IMR-90 (cell line): ENCODE results near the gene REN. TPM values are rescaled to one million over a fixed set of nuclear protein-coding genes. Genes with fewer than 3 reads are reported as not detected.
A peak's percentile ranks its signal among the peaks of the same experiment; 100 is the strongest.

Source experiments
- ATAC-seq: fragments of 200-7000 bp; cut with Tn5 transposase; 2 replicates; pipeline ENCODE4 v1.9.1; 2020; ENCODE audit warnings: low read depth, mild to moderate bottlenecking, moderate library complexity
- BruUV-seq: library from RNA; stranded (reverse); fragments of 400-500 nt; replicated peaks from 2 replicates; lab custom pipeline; 2021; lab: Mats Ljungman, UMichigan
- CTCF ChIA-PET: fragments of 300-600 bp; formaldehyde crosslinking; extraction: SDS; loops from one replicate; lab custom pipeline; 2021; ENCODE audit warnings: antibody characterized with exemption; lab: Yijun Ruan, JAX
- POLR2A ChIA-PET: fragments of 300-600 bp; sonication (Branson Sonifier 250); formaldehyde crosslinking; loops from one replicate; lab custom pipeline; 2022; ENCODE audit warnings: antibody characterized with exemption; ENCODE audit not compliant: unreplicated experiment; lab: Charles Lee
- DNase-seq: peaks from one replicate; pipeline ENCODE4 v3.0.0; 2013
- H2AFZ ChIP-seq: replicated peaks from 2 replicates; pipeline ENCODE3; 2013; ENCODE audit warnings: low read length, mild to moderate bottlenecking; ENCODE audit not compliant: poor library complexity
- H2AK5ac ChIP-seq: 2 replicates; pipeline ENCODE4 v1.6.1; 2013; ENCODE audit warnings: low read depth, low read length, inconsistent platforms
- H2AK9ac ChIP-seq: replicated peaks from 2 replicates; pipeline ENCODE3; 2013; ENCODE audit warnings: mild to moderate bottlenecking, low read depth, low read length, moderate library complexity; ENCODE audit not compliant: poor library complexity
- H2BK120ac ChIP-seq: 2 replicates; pipeline ENCODE4 v1.6.1; 2013; ENCODE audit warnings: low read depth, low read length, inconsistent platforms
- H2BK15ac ChIP-seq: 3 replicates; pipeline ENCODE4 v1.6.1; 2013; ENCODE audit warnings: low read depth, low read length, inconsistent platforms
- H2BK20ac ChIP-seq: 2 replicates; pipeline ENCODE4 v1.6.1; 2013; ENCODE audit warnings: low read depth, mild to moderate bottlenecking, inconsistent platforms, low read length, moderate library complexity
- H2BK5ac ChIP-seq: 2 replicates; pipeline ENCODE4 v1.6.1; 2013; ENCODE audit warnings: mild to moderate bottlenecking, low read depth, low read length, inconsistent platforms; ENCODE audit not compliant: poor library complexity, severe bottlenecking
- H3K14ac ChIP-seq: replicated peaks from 2 replicates; pipeline ENCODE4 v1.6.1; 2013; ENCODE audit warnings: low read depth, low read length, inconsistent platforms
- H3K18ac ChIP-seq: 2 replicates; pipeline ENCODE4 v1.6.1; 2013; ENCODE audit warnings: low read depth, low read length, control low read depth
- H3K23ac ChIP-seq: 2 replicates; pipeline ENCODE4 v1.6.1; 2013; ENCODE audit warnings: low read depth, low read length, inconsistent platforms
- H3K27ac ChIP-seq: 2 replicates; pipeline ENCODE4 v1.5.1; 2013; ENCODE audit warnings: mild to moderate bottlenecking, control low read depth, low read length; ENCODE audit not compliant: insufficient read depth
- H3K27me3 ChIP-seq: 2 replicates; pipeline ENCODE4 v1.6.1; 2013; ENCODE audit warnings: low read length; ENCODE audit not compliant: control insufficient read depth, insufficient read depth
- H3K36me3 ChIP-seq: 2 replicates; pipeline ENCODE4 v1.6.1; 2013; ENCODE audit warnings: low read length, mixed read lengths; ENCODE audit not compliant: control insufficient read depth, insufficient read depth
- H3K4ac ChIP-seq: 2 replicates; pipeline ENCODE4 v1.6.1; 2013; ENCODE audit warnings: low read depth, low read length, inconsistent platforms
- H3K4me1 ChIP-seq: 2 replicates; pipeline ENCODE4 v1.6.1; 2013; ENCODE audit warnings: low read length, mixed read lengths; ENCODE audit not compliant: control insufficient read depth, insufficient read depth
- H3K4me2 ChIP-seq: 2 replicates; pipeline ENCODE4 v1.6.1; 2013; ENCODE audit warnings: low read depth, mild to moderate bottlenecking, control low read depth, low read length, moderate library complexity
- H3K4me3 ChIP-seq: 2 replicates; pipeline ENCODE4 v1.5.1; 2013; ENCODE audit warnings: low read depth, mild to moderate bottlenecking, control low read depth, low read length, moderate library complexity; ENCODE audit not compliant: insufficient read depth
- H3K56ac ChIP-seq: 2 replicates; pipeline ENCODE4 v1.6.1; 2013; ENCODE audit warnings: low read length, inconsistent platforms; ENCODE audit not compliant: insufficient read depth; ENCODE audit errors: extremely low read depth
- H3K79me1 ChIP-seq, 2 experiments: 2 replicates each; pipeline ENCODE4 v1.6.1; 2013; ENCODE audit warnings: low read length in 2 of 2, inconsistent platforms in 1 of 2, low read depth in 1 of 2
- H3K9ac ChIP-seq: 2 replicates; pipeline ENCODE4 v1.6.1; 2013; ENCODE audit warnings: low read depth, low read length, control low read depth
- H3K9me1 ChIP-seq: 2 replicates; pipeline ENCODE4 v1.6.1; 2013; ENCODE audit warnings: low read length, inconsistent platforms; ENCODE audit not compliant: insufficient read depth
- H3K9me3 ChIP-seq: 2 replicates; pipeline ENCODE4 v1.6.1; 2013; ENCODE audit warnings: low read length; ENCODE audit not compliant: control insufficient read depth, insufficient read depth
- H4K20me1 ChIP-seq: 2 replicates; pipeline ENCODE4 v1.6.1; 2013; ENCODE audit warnings: low read length, inconsistent platforms; ENCODE audit not compliant: insufficient read depth
- H4K5ac ChIP-seq: 2 replicates; pipeline ENCODE4 v1.6.1; 2013; ENCODE audit warnings: mild to moderate bottlenecking, low read depth, low read length, control low read depth
- H4K8ac ChIP-seq, 2 experiments: 2 replicates each; pipeline ENCODE4 v1.6.1; 2013; ENCODE audit warnings: low read depth in 2 of 2, low read length in 2 of 2, control low read depth in 1 of 2, inconsistent platforms in 1 of 2
- H4K91ac ChIP-seq: 2 replicates; pipeline ENCODE4 v1.6.1; 2013; ENCODE audit warnings: low read depth, low read length, inconsistent platforms; ENCODE audit not compliant: insufficient read depth
- BHLHE40 ChIP-seq: fragments of 150-350 bp; IDR thresholded peaks from 2 replicates; pipeline ENCODE4 v1.6.1; 2016; ENCODE audit warnings: mild to moderate bottlenecking, low read depth, low read length
- CEBPB ChIP-seq: IDR thresholded peaks from 2 replicates; pipeline ENCODE4 v1.6.1; 2012; ENCODE audit warnings: low read depth, low read length, improper control_type of control experiment
- CHD1 ChIP-seq: IDR thresholded peaks from 2 replicates; pipeline ENCODE4 v1.6.1; 2012; ENCODE audit warnings: low read depth, low read length, improper control_type of control experiment
- FOS ChIP-seq: fragments of 150-350 bp; IDR thresholded peaks from 2 replicates; pipeline ENCODE4 v1.6.1; 2016; ENCODE audit warnings: low read depth, low read length
- MAFK ChIP-seq: IDR thresholded peaks from 2 replicates; pipeline ENCODE4 v1.6.1; 2012; ENCODE audit warnings: low read depth, low read length, improper control_type of control experiment
- MAZ ChIP-seq: IDR thresholded peaks from 2 replicates; pipeline ENCODE4 v1.6.1; 2012; ENCODE audit warnings: low read depth, mild to moderate bottlenecking, low read length, improper control_type of control experiment, moderate library complexity, borderline replicate concordance
- MXI1 ChIP-seq: IDR thresholded peaks from 2 replicates; pipeline ENCODE4 v1.6.1; 2012; ENCODE audit warnings: low read depth, mild to moderate bottlenecking, low read length, moderate library complexity, borderline replicate concordance
- NFE2L2 ChIP-seq: fragments of 150-350 bp; IDR thresholded peaks from 2 replicates; pipeline ENCODE4 v1.6.1; 2016; ENCODE audit warnings: low read depth, mild to moderate bottlenecking, low read length
- POLR2A ChIP-seq: IDR thresholded peaks from 2 replicates; pipeline ENCODE4 v1.6.1; 2012; ENCODE audit warnings: mild to moderate bottlenecking, low read depth, low read length
- RAD21 ChIP-seq: IDR thresholded peaks from 2 replicates; pipeline ENCODE4 v1.6.1; 2012; ENCODE audit warnings: low read length, improper control_type of control experiment
- RCOR1 ChIP-seq: IDR thresholded peaks from 2 replicates; pipeline ENCODE4 v1.6.1; 2012; ENCODE audit warnings: mild to moderate bottlenecking, low read length, improper control_type of control experiment; ENCODE audit not compliant: insufficient replicate concordance
- RFX5 ChIP-seq: IDR thresholded peaks from 2 replicates; pipeline ENCODE4 v1.8.0; 2012; ENCODE audit warnings: low read depth, mild to moderate bottlenecking, low read length, moderate library complexity
- SMC3 ChIP-seq: fragments of 150-350 bp; IDR thresholded peaks from 2 replicates; pipeline ENCODE4 v1.6.1; 2016; ENCODE audit warnings: low read depth, mild to moderate bottlenecking, antibody characterized with exemption, low read length, moderate library complexity
- WGBS, 2 experiments: methylation state at CpG; one replicate each; pipeline versions ENCODE4 v1.1.5 to v1.1.7; 2013; ENCODE audit warnings: missing lambda C conversion rate in 2 of 2; ENCODE audit not compliant: insufficient read length in 1 of 2; ENCODE audit errors: extremely low coverage in 2 of 2; 5-methylcytosine and 5-hydroxymethylcytosine counted together
- dilution Hi-C: fragments of 300-500 bp; cut with HindIII; formaldehyde crosslinking; loops from one replicate; pipeline ENCODE4 v1.14.3; 2018; ENCODE audit warnings: low sequenced_read_pairs; ENCODE audit not compliant: unreplicated experiment
- in situ Hi-C: fragments of 300-500 bp; cut with MboI; formaldehyde crosslinking; loops from 3 replicates; pipeline ENCODE4 v1.14.3; 2019; ENCODE audit warnings: low sequenced_read_pairs, inconsistent platforms, mixed read lengths
- intact Hi-C: fragments of 100-400 bp; cut with micrococcal nuclease; formaldehyde crosslinking; loops from 2 replicates; pipeline ENCODE4 v1.10.0; 2022
- polyA plus RNA-seq, 3 experiments: library from polyadenylated mRNA; depleted of rRNA; stranded (reverse); fragments of >200 nt; gene quantifications; 2 replicates each; pipeline ENCODE4 v1.2.3, GENCODE V29; 2012; ENCODE audit warnings: low replicate concordance in 1 of 3
- total RNA-seq: library from RNA; depleted of rRNA; stranded (reverse); fragments of >200 nt; gene quantifications from 2 replicates; pipeline ENCODE4 v1.2.3, GENCODE V29; 2012
- TF ChIP-seq, protein P1 (sequence below): fragments of 150-350 bp; IDR thresholded peaks from 2 replicates; pipeline ENCODE4 v1.6.1; 2017; ENCODE audit warnings: mild to moderate bottlenecking, antibody characterized with exemption, low read length, low read depth
- TF ChIP-seq, protein P2 (sequence below): fragments of 150-350 bp; IDR thresholded peaks from 2 replicates; pipeline ENCODE4 v1.6.1; 2016; ENCODE audit warnings: low read depth, mild to moderate bottlenecking, low read length, moderate library complexity, borderline replicate concordance
- TF ChIP-seq, protein P3 (sequence below): conservative IDR thresholded peaks from 2 replicates; pipeline ENCODE4 v1.5.1; 2012; ENCODE audit warnings: mild to moderate bottlenecking, low read depth, low read length, improper control_type of control experiment

Gene REN
- total and polyA plus RNA-seq, 2 of the 4 experiments (the other 2 are of a cell fraction): 0.54 to 1.2 TPM

DNA sequence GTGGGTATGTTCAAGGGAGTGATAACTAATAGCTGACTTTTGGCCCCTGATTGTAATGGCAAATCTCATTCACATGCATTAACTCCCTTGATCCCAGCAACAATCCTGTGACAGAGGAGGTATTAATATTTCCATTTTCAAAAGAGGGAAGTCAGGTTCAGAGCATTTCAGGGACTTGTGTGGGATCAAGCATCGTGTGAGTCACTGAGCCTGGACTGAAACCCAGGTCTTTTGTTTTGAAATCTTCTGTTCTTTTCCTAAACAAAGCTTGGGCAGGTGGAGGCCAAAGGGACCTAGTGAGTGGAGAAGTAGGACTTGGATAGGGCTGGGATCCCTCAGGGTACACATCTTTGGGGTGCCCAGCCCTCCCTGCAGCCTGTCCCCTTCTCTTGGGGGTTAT lies 52.2 kb downstream of the REN start:
- Histone ChIP-seq H3K27me3 (no peaks in the 10 kb centered on the region), H3K27ac (no peak overlapping the region), H2BK5ac (no peak overlapping the region), H3K56ac (no peak overlapping the region), H3K4me2 (no peak overlapping the region), H3K4ac (no peak overlapping the region), H2AFZ (no peak overlapping the region), H3K18ac (no peak overlapping the region), H4K5ac (no peak overlapping the region), H3K23ac (no peak overlapping the region), H3K79me1 (no peaks in the 10 kb centered on the region), H2AK9ac (peak overlapping the region; percentile 81), H3K9me1 (peaks cover 8% of the 10 kb centered on the region), H2BK120ac (no peak overlapping the region), H3K4me3 (no peak overlapping the region), H2BK15ac (no peak overlapping the region), H3K14ac (no peak overlapping the region), H2AK5ac (no peak overlapping the region), H3K9me3 (no peaks in the 10 kb centered on the region), H3K4me1 (peaks cover 8% of the 10 kb centered on the region; the same call in 1 of the 2 replicates), H4K8ac (no peak overlapping the region), H4K91ac (no peak overlapping the region), H3K9ac (no peak overlapping the region), H4K20me1 (no peaks in the 10 kb centered on the region; the same call in 1 of the 2 replicates), H2BK20ac (no peak overlapping the region), H3K36me3 (peaks cover 2% of the 10 kb centered on the region; the same call in 1 of the 2 replicates)
- no TSS peak for BruUV-seq
- dilution Hi-C loops: no loop called here
- DNase-seq (peak; percentile 38), ATAC-seq (peak; percentile 32)
- intact Hi-C loops: no loop called here
- TF ChIP-seq CEBPB (no peak), NFE2L2 (no peak), BHLHE40 (no peak), RCOR1 (no peak), SMC3 (no peak), CHD1 (no peak), MXI1 (no peak), MAFK (no peak), POLR2A (no peak), FOS (no peak), MAZ (no peak), RAD21 (no peak), RFX5 (no peak)
- TF ChIP-seq, protein P1, sequence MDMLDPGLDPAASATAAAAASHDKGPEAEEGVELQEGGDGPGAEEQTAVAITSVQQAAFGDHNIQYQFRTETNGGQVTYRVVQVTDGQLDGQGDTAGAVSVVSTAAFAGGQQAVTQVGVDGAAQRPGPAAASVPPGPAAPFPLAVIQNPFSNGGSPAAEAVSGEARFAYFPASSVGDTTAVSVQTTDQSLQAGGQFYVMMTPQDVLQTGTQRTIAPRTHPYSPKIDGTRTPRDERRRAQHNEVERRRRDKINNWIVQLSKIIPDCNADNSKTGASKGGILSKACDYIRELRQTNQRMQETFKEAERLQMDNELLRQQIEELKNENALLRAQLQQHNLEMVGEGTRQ: no peak
- TF ChIP-seq, protein P2, sequence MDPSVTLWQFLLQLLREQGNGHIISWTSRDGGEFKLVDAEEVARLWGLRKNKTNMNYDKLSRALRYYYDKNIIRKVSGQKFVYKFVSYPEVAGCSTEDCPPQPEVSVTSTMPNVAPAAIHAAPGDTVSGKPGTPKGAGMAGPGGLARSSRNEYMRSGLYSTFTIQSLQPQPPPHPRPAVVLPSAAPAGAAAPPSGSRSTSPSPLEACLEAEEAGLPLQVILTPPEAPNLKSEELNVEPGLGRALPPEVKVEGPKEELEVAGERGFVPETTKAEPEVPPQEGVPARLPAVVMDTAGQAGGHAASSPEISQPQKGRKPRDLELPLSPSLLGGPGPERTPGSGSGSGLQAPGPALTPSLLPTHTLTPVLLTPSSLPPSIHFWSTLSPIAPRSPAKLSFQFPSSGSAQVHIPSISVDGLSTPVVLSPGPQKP: no peak
- TF ChIP-seq, protein P3, sequence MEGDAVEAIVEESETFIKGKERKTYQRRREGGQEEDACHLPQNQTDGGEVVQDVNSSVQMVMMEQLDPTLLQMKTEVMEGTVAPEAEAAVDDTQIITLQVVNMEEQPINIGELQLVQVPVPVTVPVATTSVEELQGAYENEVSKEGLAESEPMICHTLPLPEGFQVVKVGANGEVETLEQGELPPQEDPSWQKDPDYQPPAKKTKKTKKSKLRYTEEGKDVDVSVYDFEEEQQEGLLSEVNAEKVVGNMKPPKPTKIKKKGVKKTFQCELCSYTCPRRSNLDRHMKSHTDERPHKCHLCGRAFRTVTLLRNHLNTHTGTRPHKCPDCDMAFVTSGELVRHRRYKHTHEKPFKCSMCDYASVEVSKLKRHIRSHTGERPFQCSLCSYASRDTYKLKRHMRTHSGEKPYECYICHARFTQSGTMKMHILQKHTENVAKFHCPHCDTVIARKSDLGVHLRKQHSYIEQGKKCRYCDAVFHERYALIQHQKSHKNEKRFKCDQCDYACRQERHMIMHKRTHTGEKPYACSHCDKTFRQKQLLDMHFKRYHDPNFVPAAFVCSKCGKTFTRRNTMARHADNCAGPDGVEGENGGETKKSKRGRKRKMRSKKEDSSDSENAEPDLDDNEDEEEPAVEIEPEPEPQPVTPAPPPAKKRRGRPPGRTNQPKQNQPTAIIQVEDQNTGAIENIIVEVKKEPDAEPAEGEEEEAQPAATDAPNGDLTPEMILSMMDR: no peak
- ChIA-PET POLR2A (no interaction called here), CTCF (interaction anchor here (0.6 kb wide), 1 partner anchor 243 kb away, joined by 3 read pairs; no protein-coding TSS in a partner anchor)
- in situ Hi-C loops: no loop called here
- no CpG with 5 or more reads among the region's 1 CpG for WGBS, 2 experiments
